K562 (cell line): Measurements from ENCODE around the gene SYN1. TPM values are rescaled to one million over a fixed set of nuclear protein-coding genes. Genes with fewer than 3 reads are reported as not detected.

Source experiments
- ATAC-seq: fragments of 200-7000 bp; cut with Tn5 transposase; 3 replicates; pipeline ENCODE4 v1.9.1; 2020; ENCODE audit warnings: moderate library complexity
- BruUV-seq: library from RNA; stranded (reverse); fragments of 400-500 nt; replicated peaks from 2 replicates; lab custom pipeline; 2021; lab: Mats Ljungman, UMichigan
- CTCF ChIA-PET: fragments of 300-600 bp; formaldehyde crosslinking; extraction: SDS; loops from one replicate; lab custom pipeline; 2021; ENCODE audit warnings: low intra/inter-chr PET ratio; lab: Yijun Ruan, JAX
- POLR2A ChIA-PET: fragments of 300-600, 350-650 bp; sonication (Branson Sonifier 250); formaldehyde crosslinking; extraction: SDS; loops from one replicate; lab custom pipeline; 2021; ENCODE audit warnings: antibody characterized with exemption, inconsistent platforms; lab: Yijun Ruan, JAX
- DNase-seq, 4 experiments: peaks; one replicate each; pipeline versions ENCODE4 v3.0.0 to v3.0.0-alpha.2; 2011 to 2018; ENCODE audit warnings: low spot score in 3 of 4, mixed read lengths in 3 of 4; ENCODE audit errors: extremely low read depth in 1 of 4
- FAIRE-seq: peaks from 2 replicates; lab custom pipeline; 2011; peaks lifted over from hg19 to GRCh38; lab: Jason Lieb, UNC
- H2AFZ ChIP-seq: 2 replicates; pipeline ENCODE4 v1.6.0; 2011; ENCODE audit warnings: low read depth, low read length, control low read depth, inconsistent platforms
- H3K27ac ChIP-seq: fragments of 200-600 bp; 3 replicates; pipeline ENCODE4 v1.8.0; 2011; ENCODE audit warnings: low read depth, mild to moderate bottlenecking, control low read depth, inconsistent platforms, low read length, moderate library complexity, mixed read lengths; ENCODE audit errors: extremely low read depth
- H3K27me3 ChIP-seq, 2 experiments: fragments of 300-600 bp in 1 of 2; 2 replicates in 1 of 2; 3 replicates in 1 of 2; pipeline versions ENCODE4 v1.6.0 to v1.8.0; 2011; ENCODE audit warnings: inconsistent platforms in 2 of 2, low read length in 2 of 2, mild to moderate bottlenecking in 1 of 2, mixed read lengths in 1 of 2, moderate library complexity in 1 of 2; ENCODE audit not compliant: control insufficient read depth in 2 of 2, insufficient read depth in 2 of 2
- H3K36me3 ChIP-seq: fragments of 300-600 bp; 3 replicates; pipeline ENCODE4 v1.8.0; 2011; ENCODE audit warnings: mild to moderate bottlenecking, low read length, inconsistent platforms; ENCODE audit not compliant: control insufficient read depth, insufficient read depth
- H3K4me1 ChIP-seq, 2 experiments: fragments of 200-600 bp in 1 of 2; replicated peaks in 1 of 2; 2 replicates in 1 of 2; 3 replicates in 1 of 2; pipeline versions ENCODE4 v1.5.1 to v1.8.0; 2011; ENCODE audit warnings: inconsistent platforms in 2 of 2, low read length in 2 of 2, mild to moderate bottlenecking in 1 of 2, mixed read lengths in 1 of 2, moderate library complexity in 1 of 2; ENCODE audit not compliant: control insufficient read depth in 2 of 2, insufficient read depth in 2 of 2
- H3K4me2 ChIP-seq: 2 replicates; pipeline ENCODE4 v1.6.1; 2011; ENCODE audit warnings: low read length, control low read depth, inconsistent platforms, mixed read lengths; ENCODE audit not compliant: insufficient read depth
- H3K4me3 ChIP-seq: fragments of 200-600 bp; sonication (generic), shearing (Covaris generic); 2 replicates; pipeline ENCODE4 v1.5.1; 2016; ENCODE audit warnings: control low read depth, inconsistent platforms
- H3K79me2 ChIP-seq: fragments of 200-600 bp; 3 replicates; pipeline ENCODE4 v1.8.0; 2011; ENCODE audit warnings: low read length, inconsistent platforms; ENCODE audit not compliant: control insufficient read depth, insufficient read depth
- H3K9ac ChIP-seq, 2 experiments: 2 replicates each; pipeline versions ENCODE4 v1.6.0 to v1.6.1; 2011; ENCODE audit warnings: low read depth in 2 of 2, low read length in 2 of 2, control low read depth in 1 of 2, inconsistent platforms in 1 of 2, mild to moderate bottlenecking in 1 of 2, mixed read lengths in 1 of 2; ENCODE audit not compliant: insufficient read depth in 1 of 2
- H3K9me1 ChIP-seq: one replicate; pipeline ENCODE4 v1.6.0; 2011; ENCODE audit warnings: inconsistent platforms, mild to moderate bottlenecking, low read length, moderate library complexity; ENCODE audit not compliant: control insufficient read depth, insufficient read depth
- H3K9me3 ChIP-seq: replicated peaks from 2 replicates; pipeline ENCODE4 v1.5.1; 2011; ENCODE audit warnings: low read depth, low read length, inconsistent platforms; ENCODE audit not compliant: control insufficient read depth, insufficient read depth
- H4K20me1 ChIP-seq: replicated peaks from 2 replicates; pipeline ENCODE4 v1.6.1; 2011; ENCODE audit warnings: low read length, inconsistent platforms, mixed read lengths; ENCODE audit not compliant: control insufficient read depth, insufficient read depth
- CBX1 ChIP-seq: sonication (generic); IDR thresholded peaks from 2 replicates; pipeline ENCODE4 v1.6.1; 2016; ENCODE audit warnings: antibody characterized with exemption, low read depth, mild to moderate bottlenecking
- CREB1 ChIP-seq, 2 experiments: sonication (generic) in 1 of 2; formaldehyde crosslinking in 1 of 2; IDR thresholded peaks; 2 replicates each; pipeline versions ENCODE4 v1.6.1 to v1.8.0; 2012 to 2022; ENCODE audit warnings: inconsistent platforms in 1 of 2, mild to moderate bottlenecking in 1 of 2, missing genetic modification reagents in 1 of 2, moderate library complexity in 1 of 2
- CXXC5 ChIP-seq: fragments of 250-450 bp; sonication (Bioruptor Pico); IDR thresholded peaks from 2 replicates; pipeline ENCODE4 v1.8.0; 2022; ENCODE audit warnings: inconsistent platforms, mild to moderate bottlenecking, moderate library complexity
- ELF4 ChIP-seq: fragments of 450-650 bp; formaldehyde crosslinking; IDR thresholded peaks from 2 replicates; pipeline ENCODE4 v1.4.0; 2022; ENCODE audit warnings: missing genetic modification characterization
- EP400 ChIP-seq: fragments of 450-650 bp; IDR thresholded peaks from 2 replicates; pipeline ENCODE4 v1.6.1; 2017; ENCODE audit warnings: antibody characterized with exemption, mild to moderate bottlenecking, moderate library complexity
- ETV6 ChIP-seq, 3 experiments: fragments of 150-350 bp in 1 of 3; sonication (generic) in 1 of 3; formaldehyde crosslinking in 1 of 3; IDR thresholded peaks; 2 replicates each; pipeline versions ENCODE4 v1.6.1 to v1.8.0; 2014 to 2022; ENCODE audit warnings: borderline replicate concordance in 2 of 3, low read depth in 2 of 3, antibody characterized with exemption in 1 of 3, low read length in 1 of 3, mild to moderate bottlenecking in 1 of 3, missing genetic modification reagents in 1 of 3
- GATA2 ChIP-seq: sonication (generic); formaldehyde crosslinking; IDR thresholded peaks from 2 replicates; pipeline ENCODE4 v1.4.0; 2020; ENCODE audit warnings: mild to moderate bottlenecking, missing genetic modification reagents
- KAT7 ChIP-seq: sonication (generic); formaldehyde crosslinking; IDR thresholded peaks from 2 replicates; pipeline ENCODE4 v1.8.0; 2022; ENCODE audit warnings: missing genetic modification reagents, mild to moderate bottlenecking, borderline replicate concordance
- KAT8 ChIP-seq: fragments of 450-650 bp; IDR thresholded peaks from 2 replicates; pipeline ENCODE4 v1.6.1; 2016; ENCODE audit warnings: low read depth, mild to moderate bottlenecking
- MEF2D ChIP-seq: conservative IDR thresholded peaks from 2 replicates; pipeline ENCODE4 v1.6.1; 2016; ENCODE audit warnings: low read depth, missing genetic modification characterization, missing compliant biosample characterization
- NFRKB ChIP-seq: fragments of 450-650 bp; IDR thresholded peaks from 2 replicates; pipeline ENCODE4 v1.6.1; 2016; ENCODE audit warnings: low read depth
- POLR2A ChIP-seq: fragments of 450-650 bp; conservative IDR thresholded peaks from 2 replicates; pipeline ENCODE4 v1.6.1; 2016
- POLR2H ChIP-seq: IDR thresholded peaks from 2 replicates; pipeline ENCODE4 v1.6.1; 2016; ENCODE audit warnings: missing genetic modification characterization, low read depth, mild to moderate bottlenecking, control low read depth, missing compliant biosample characterization, moderate library complexity
- SAP30 ChIP-seq: fragments of 200-600 bp; sonication (generic); IDR thresholded peaks from 2 replicates; pipeline ENCODE4 v1.6.1; 2012; ENCODE audit warnings: borderline replicate concordance, low read depth, mild to moderate bottlenecking, moderate library complexity, low read length, control low read depth, inconsistent platforms; ENCODE audit not compliant: insufficient read depth, poor library complexity, severe bottlenecking
- SNRNP70 ChIP-seq: fragments of 200-400 bp; formaldehyde crosslinking; optimal IDR thresholded peaks from 2 replicates; pipeline ENCODE3; 2017; ENCODE audit warnings: low read depth, low read length
- SPI1 ChIP-seq: IDR thresholded peaks from 2 replicates; pipeline ENCODE4 v1.6.1; 2011; ENCODE audit warnings: low read depth, low read length, control low read depth, borderline replicate concordance
- TCF15 ChIP-seq: fragments of 250-450 bp; sonication (Bioruptor Pico); IDR thresholded peaks from 2 replicates; pipeline ENCODE4 v1.8.0; 2022; ENCODE audit warnings: moderate library complexity, mild to moderate bottlenecking, inconsistent platforms
- TCF7L2 ChIP-seq: fragments of 150-350 bp; IDR thresholded peaks from 2 replicates; pipeline ENCODE4 v1.6.1; 2016; ENCODE audit warnings: low read depth, mild to moderate bottlenecking, low read length, moderate library complexity
- YY1 ChIP-seq, 3 experiments: IDR thresholded peaks; 2 replicates each; pipeline ENCODE4 v1.6.1; 2011; ENCODE audit warnings: low read length in 2 of 3, mild to moderate bottlenecking in 2 of 3, moderate library complexity in 2 of 3, borderline replicate concordance in 1 of 3, control low read depth in 1 of 3, low read depth in 1 of 3; ENCODE audit not compliant: insufficient read depth in 3 of 3, insufficient replicate concordance in 2 of 3, control insufficient read depth in 1 of 3, insufficient read length in 1 of 3; ENCODE audit errors: extremely low read depth in 1 of 3
- ZC3H8 ChIP-seq: fragments of 450-650 bp; IDR thresholded peaks from 2 replicates; pipeline ENCODE4 v1.6.1; 2017
- ZNF174 ChIP-seq: fragments of 250-450 bp; sonication (Bioruptor Pico); IDR thresholded peaks from 2 replicates; pipeline ENCODE4 v1.4.0; 2020; ENCODE audit warnings: mild to moderate bottlenecking
- ZNF184 ChIP-seq: sonication (generic); formaldehyde crosslinking; IDR thresholded peaks from 2 replicates; pipeline ENCODE4 v1.5.0; 2020; ENCODE audit warnings: missing genetic modification reagents
- ZNF232 ChIP-seq: sonication (generic); formaldehyde crosslinking; IDR thresholded peaks from 2 replicates; pipeline ENCODE4 v1.8.0; 2022; ENCODE audit warnings: mild to moderate bottlenecking, missing genetic modification reagents
- WGBS: fragments of 100-300 bp; shearing (Covaris generic); methylation state at CpG from one replicate; pipeline ENCODE4 v1.1.6; 2016; ENCODE audit warnings: low coverage, mixed read lengths; ENCODE audit not compliant: insufficient coverage; ENCODE audit errors: missing lambda C conversion rate; 5-methylcytosine and 5-hydroxymethylcytosine counted together
- in situ Hi-C: fragments of 300-500 bp; cut with MboI; formaldehyde crosslinking; loops from 4 replicates; pipeline ENCODE4 v1.15.0; 2018; ENCODE audit warnings: inconsistent platforms, mixed read lengths
- intact Hi-C: fragments of 100-400 bp; cut with micrococcal nuclease; formaldehyde crosslinking; loops from 2 replicates; pipeline ENCODE4 v1.14.2; 2022
- polyA plus RNA-seq, 8 experiments: library from polyadenylated mRNA; depleted of rRNA in 4 of 8; stranded (reverse) in 5 of 8; unstranded in 3 of 8; fragments of >200 nt; fragmentation: Nextera tagmentation in 2 of 8; fragmentation: Illumina TruSeq in 1 of 8; extraction: Ambion mirVana in 2 of 8; extraction: Trizol in 1 of 8; gene quantifications; 2 replicates each; pipeline versions ENCODE4 v1.2.1 to v1.2.3, GENCODE V29; 2011 to 2014; ENCODE audit warnings: inconsistent platforms in 1 of 8, missing spikeins in 1 of 8
- total RNA-seq, 7 experiments: library from RNA; depleted of rRNA in 6 of 7; stranded (reverse); fragments of >200 nt in 6 of 7; fragmentation: Illumina TruSeq in 2 of 7; extraction: Trizol in 2 of 7; gene quantifications; 2 replicates each; pipeline versions ENCODE4 v1.2.1 to v1.2.3, GENCODE V29; 2011 to 2021; ENCODE audit warnings: low replicate concordance in 1 of 7

SYN1 gene
- total and polyA plus RNA-seq, 9 of the 15 experiments (the other 6 are each of a cell fraction or from before 2014, with no cell fraction given): 0.01 to 0.28 (median 0.18) TPM; not detected in 2

DNA sequence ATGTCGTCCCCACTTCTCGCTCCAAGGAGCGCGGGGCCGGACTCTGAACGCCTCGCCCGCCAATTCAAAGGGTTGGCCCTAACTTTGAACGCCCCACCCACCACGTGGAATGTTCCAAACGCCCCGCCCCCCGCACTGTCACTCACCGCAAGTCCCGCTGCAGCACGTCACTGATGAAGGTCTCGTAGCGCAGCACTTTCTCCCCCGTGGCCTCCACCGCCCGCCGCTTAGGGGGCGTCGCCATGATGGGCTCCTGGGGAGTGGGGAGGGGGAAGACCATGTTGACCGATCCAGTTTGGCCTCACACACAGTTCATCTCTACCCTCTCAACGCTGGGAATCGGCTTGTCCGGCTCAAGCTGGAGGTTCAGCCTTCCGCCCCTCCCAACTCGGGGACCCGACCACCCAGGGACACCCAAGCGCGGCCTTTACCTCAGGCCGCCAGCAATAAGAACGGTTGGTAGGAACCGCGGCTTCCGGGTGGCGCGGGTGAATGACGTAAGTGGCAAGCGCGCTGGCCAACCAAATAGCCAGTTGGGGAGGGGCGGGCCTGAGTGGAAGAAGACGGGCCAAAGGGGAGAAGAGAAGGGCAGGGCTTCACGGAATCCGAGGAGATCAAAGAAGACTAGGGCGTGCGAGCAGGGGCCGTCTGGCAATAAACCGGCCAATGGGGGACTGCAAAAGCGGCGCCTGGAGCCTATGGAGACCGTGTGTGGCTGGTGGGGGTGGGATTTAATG lies 39.2 kb upstream of the SYN1 start, which contains the start of gene UXT:
UXT (minus strand) TSS at position 497 of the 737 bp plus-strand sequence; CDS start at position 244, 253 bp downstream.
- FAIRE-seq: peak; percentile 91
- WGBS: under 1% methylated on average over 37 of the region's 54 CpGs
- TF ChIP-seq MEF2D (tag) (peak; percentile 40; the same call in 1 of the 2 replicates), SNRNP70 (no peak), SPI1 (no peak), YY1 (IDR thresholded peaks at IDR 0.05; ENCODE audit: borderline replicate concordance in 1 of 3, control insufficient read depth in 1 of 3, extremely low read depth in 1 of 3, insufficient read depth in 3 of 3, insufficient read length in 1 of 3, insufficient replicate concordance in 2 of 3, low read depth in 1 of 3, low read length in 2 of 3) (peak in 2 of 3 experiments; percentile 54 to 81), TCF15 (CRISPR knock-in tag) (no peak), ZC3H8 (no peak), ELF4 (CRISPR knock-in tag) (peak; percentile 93; the same call in 1 of the 2 replicates), KAT7 (CRISPR knock-in tag) (peak; percentile 87; the same call in 1 of the 2 replicates), ETV6 (IDR thresholded peaks at IDR 0.05; ENCODE audit: borderline replicate concordance in 1 of 2, low read depth in 2 of 2, low read length in 1 of 2) (no peak), ETV6 (CRISPR knock-in tag; IDR thresholded peaks at IDR 0.05; ENCODE audit: borderline replicate concordance) (no peak), TCF7L2 (0 out of 2 replicates have a peak, but pooled peaks have one; percentile 59), POLR2H (tag) (peak; percentile 75), EP400 (peak; percentile 97), ZNF232 (CRISPR knock-in tag) (no peak), ZNF174 (no peak), GATA2 (no peak), ZNF184 (no peak), CXXC5 (CRISPR knock-in tag) (peak; percentile 63), SAP30 (peak; percentile 75), CREB1 (IDR thresholded peaks at IDR 0.05) (peak; percentile 95), CREB1 (CRISPR knock-in tag; IDR thresholded peaks at IDR 0.05) (peak; percentile 97), POLR2A (peak; percentile 90), NFRKB (peak; percentile 94), KAT8 (peak; percentile 69; the same call in 1 of the 2 replicates), CBX1 (peak; percentile 53; the same call in 1 of the 2 replicates)

More for the DNA sequence above, 39.2 kb upstream of the SYN1 start, which contains the start of gene UXT:
- peak within 1 kb of the TSS; percentile 97 for H3K27ac ChIP-seq
- intact Hi-C loops: loop anchor here (2.0 kb wide), 1 partner anchor 24 kb away; no protein-coding TSS in a partner anchor
- ATAC-seq (peak; percentile 92), DNase-seq (peak; percentile 82 to 97 (median 87))
- no TSS peak for BruUV-seq
- in situ Hi-C loops: no loop called here
- peak within 1 kb of the TSS; percentile 81 for H3K4me2 ChIP-seq
- H3K27me3 ChIP-seq: no peaks in the 10 kb centered on the region
- no peaks in the 10 kb centered on the region for H4K20me1 ChIP-seq
- peak within 1 kb of the TSS; percentile 84 for H2AFZ ChIP-seq
- H3K79me2 ChIP-seq: peaks cover 29% of the 10 kb centered on the region
- H3K9me1 ChIP-seq: peaks cover 3% of the 10 kb centered on the region
- ChIA-PET CTCF (no interaction called here), POLR2A (no interaction called here)
- no peaks in the 10 kb centered on the region for H3K9me3 ChIP-seq
- H3K4me1 ChIP-seq: peaks cover 15 to 50% of the 10 kb centered on the region in 2 experiments
- peak within 1 kb of the TSS; percentile 95 to 100 for H3K9ac ChIP-seq
- H3K4me3 ChIP-seq: peak within 1 kb of the TSS; percentile 55
- H3K36me3 ChIP-seq: peaks cover 43% of the 10 kb centered on the region
